GM19397 (cell line): Measurements from ENCODE around the gene CRAT.
A peak's percentile ranks its signal among the peaks of the same experiment; 100 is the strongest.

ENCODE experiments used
- ATAC-seq: cut with Tn5 transposase; IDR thresholded peaks from one replicate; pipeline ENCODE4 v1.9.1; 2021; ENCODE audit warnings: mild to moderate bottlenecking, moderate library complexity; ENCODE audit not compliant: unreplicated experiment

Gene CRAT

GRCh38 chr9:129111528-129112151, 1.0 kb upstream of the CRAT start:
- peak; percentile 26 for ATAC-seq

GRCh38 chr9:129109952-129110739, 447 bp downstream of the CRAT start:
- ATAC-seq: peak; percentile 35

GRCh38 chr9:129109537-129109903, 1.1 kb downstream of the CRAT start:
- ATAC-seq: no peak

- ATAC-seq: no peak
Measured at GRCh38 chr9:129108805-129109536, 1.6 kb downstream of the CRAT start.

- no peak for ATAC-seq
Measured at GRCh38 chr9:129108083-129108804, 2.3 kb downstream of the CRAT start.

GRCh38 chr9:129107651-129108050, 2.9 kb downstream of the CRAT start:
- ATAC-seq: no peak

GRCh38 chr9:129105857-129106694, 4.5 kb downstream of the CRAT start:
- ATAC-seq: no peak

- no peak for ATAC-seq
Measured at GRCh38 chr9:129104051-129104450, 6.5 kb downstream of the CRAT start.

- ATAC-seq: no peak
Measured at GRCh38 chr9:129103595-129103965, 7.0 kb downstream of the CRAT start.

GRCh38 chr9:129102791-129103594, 7.6 kb downstream of the CRAT start:
- ATAC-seq: no peak

GRCh38 chr9:129102095-129102525, 8.5 kb downstream of the CRAT start:
- ATAC-seq: no peak

- no peak for ATAC-seq
Measured at GRCh38 chr9:129101279-129101678, 9.3 kb downstream of the CRAT start.

- ATAC-seq: no peak
Measured at GRCh38 chr9:129100383-129101169, 10.0 kb downstream of the CRAT start.

- no peak for ATAC-seq
Measured at GRCh38 chr9:129098328-129098727, 12.3 kb downstream of the CRAT start.

GRCh38 chr9:129097671-129098306, 12.8 kb downstream of the CRAT start:
- no peak for ATAC-seq

- ATAC-seq: no peak
Measured at GRCh38 chr9:129095908-129096307, 14.7 kb downstream of the CRAT start.

GRCh38 chr9:129095170-129095667, 15.4 kb downstream of the CRAT start:
- ATAC-seq: no peak
